B cell (primary cell): ENCODE results near the gene KRT79.

Experiments
- EZH2 ChIP-seq: IDR thresholded peaks from 2 replicates; pipeline ENCODE4 v1.6.1; 2012; ENCODE audit warnings: borderline replicate concordance, low read depth, mild to moderate bottlenecking, moderate library complexity, low read length; ENCODE audit not compliant: insufficient read depth, poor library complexity, severe bottlenecking
- TF ChIP-seq, protein P1 (sequence below): fragments of 200-600 bp; IDR thresholded peaks from one replicate; pipeline ENCODE4 v1.8.0; 2022; ENCODE audit warnings: antibody characterized with exemption, mild to moderate bottlenecking

DNA sequence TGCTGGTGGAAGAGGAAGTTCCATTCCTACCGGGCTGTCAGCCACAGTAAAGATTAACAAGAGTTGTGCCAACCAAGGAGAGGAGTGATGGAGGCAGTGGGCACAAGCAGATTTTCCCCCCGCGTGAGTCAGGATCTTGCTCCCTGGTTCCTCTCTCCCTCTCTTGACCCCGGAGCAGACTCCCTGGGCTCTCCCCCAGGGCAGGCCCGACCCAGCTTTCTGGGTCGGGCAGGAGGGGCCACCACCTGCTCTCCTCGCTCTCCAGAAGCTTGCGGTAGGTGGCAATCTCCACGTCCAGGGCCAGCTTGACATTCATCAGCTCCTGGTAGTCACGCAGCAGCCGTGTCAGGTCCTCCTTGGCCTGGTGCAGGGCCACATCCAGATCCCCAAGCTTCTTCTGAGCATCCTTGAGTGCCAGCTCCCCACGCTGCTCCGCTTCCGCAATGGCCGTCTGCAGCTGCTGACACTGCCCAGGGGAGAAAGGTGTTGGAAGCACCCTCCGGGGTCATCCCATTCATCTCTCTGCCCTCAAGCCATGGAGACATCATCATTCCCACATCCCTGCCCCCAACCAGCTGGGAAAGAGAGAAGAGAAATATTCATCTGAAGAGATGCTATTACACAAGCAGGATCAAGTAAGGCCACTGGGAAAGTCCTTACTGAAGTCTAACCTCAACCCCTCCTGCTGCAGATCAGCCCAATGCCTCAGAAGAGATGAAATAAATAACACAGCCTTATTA is 11.2 kb downstream of the KRT79 start:
- TF ChIP-seq, protein P1, sequence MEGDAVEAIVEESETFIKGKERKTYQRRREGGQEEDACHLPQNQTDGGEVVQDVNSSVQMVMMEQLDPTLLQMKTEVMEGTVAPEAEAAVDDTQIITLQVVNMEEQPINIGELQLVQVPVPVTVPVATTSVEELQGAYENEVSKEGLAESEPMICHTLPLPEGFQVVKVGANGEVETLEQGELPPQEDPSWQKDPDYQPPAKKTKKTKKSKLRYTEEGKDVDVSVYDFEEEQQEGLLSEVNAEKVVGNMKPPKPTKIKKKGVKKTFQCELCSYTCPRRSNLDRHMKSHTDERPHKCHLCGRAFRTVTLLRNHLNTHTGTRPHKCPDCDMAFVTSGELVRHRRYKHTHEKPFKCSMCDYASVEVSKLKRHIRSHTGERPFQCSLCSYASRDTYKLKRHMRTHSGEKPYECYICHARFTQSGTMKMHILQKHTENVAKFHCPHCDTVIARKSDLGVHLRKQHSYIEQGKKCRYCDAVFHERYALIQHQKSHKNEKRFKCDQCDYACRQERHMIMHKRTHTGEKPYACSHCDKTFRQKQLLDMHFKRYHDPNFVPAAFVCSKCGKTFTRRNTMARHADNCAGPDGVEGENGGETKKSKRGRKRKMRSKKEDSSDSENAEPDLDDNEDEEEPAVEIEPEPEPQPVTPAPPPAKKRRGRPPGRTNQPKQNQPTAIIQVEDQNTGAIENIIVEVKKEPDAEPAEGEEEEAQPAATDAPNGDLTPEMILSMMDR = no peak
- no peak for TF ChIP-seq EZH2
